Measurements from ENCODE around the gene SLC22A23. TPM values are rescaled to one million over a fixed set of nuclear protein-coding genes. Genes with fewer than 3 reads are reported as not detected.
A peak's percentile ranks its signal among the peaks of the same experiment; 100 is the strongest.

The SLC22A23 gene
- total RNA-seq, 6 donors from 2014 or later = 18.2 to 73.1 (median 28.3) TPM

DNA sequence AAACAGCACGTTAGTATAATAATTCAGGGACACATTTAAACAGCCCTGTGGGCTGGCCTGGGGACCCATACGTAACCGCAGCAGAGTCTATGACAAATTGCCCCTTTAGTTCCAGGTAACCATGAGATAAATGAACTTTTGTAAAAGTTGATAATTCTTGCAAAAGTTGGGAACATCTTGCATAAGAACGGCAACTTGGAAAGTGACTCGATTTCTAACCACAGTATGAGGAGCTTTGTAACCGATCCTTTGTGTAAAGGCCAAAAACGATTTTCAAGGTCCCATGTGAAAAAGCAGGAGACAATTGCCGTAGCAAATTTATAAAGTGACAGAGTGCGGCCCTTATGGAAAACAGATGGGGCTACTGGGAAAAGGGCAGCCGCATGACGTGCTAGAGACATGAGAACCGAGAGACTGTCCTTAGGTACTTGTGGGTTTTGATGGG is 116.5 kb downstream of the SLC22A23 start:
- ATAC-seq (ENCODE audit: low FRiP score in 2 of 2) (peak in 1 of 2 donors; percentile 51), DNase-seq (no peak)
- Histone ChIP-seq H3K9me3 (no peaks in the 10 kb centered on the region), H3K27ac (peak overlapping the region; percentile 14 to 65 (median 34)), H3K4me3 (no peak overlapping the region), H3K4me1 (peaks cover 15 to 24% (median 16%) of the 10 kb centered on the region in 4 donors), H3K27me3 (no peaks in the 10 kb centered on the region), H3K36me3 (no peaks in the 10 kb centered on the region)
- TF ChIP-seq, protein P1, sequence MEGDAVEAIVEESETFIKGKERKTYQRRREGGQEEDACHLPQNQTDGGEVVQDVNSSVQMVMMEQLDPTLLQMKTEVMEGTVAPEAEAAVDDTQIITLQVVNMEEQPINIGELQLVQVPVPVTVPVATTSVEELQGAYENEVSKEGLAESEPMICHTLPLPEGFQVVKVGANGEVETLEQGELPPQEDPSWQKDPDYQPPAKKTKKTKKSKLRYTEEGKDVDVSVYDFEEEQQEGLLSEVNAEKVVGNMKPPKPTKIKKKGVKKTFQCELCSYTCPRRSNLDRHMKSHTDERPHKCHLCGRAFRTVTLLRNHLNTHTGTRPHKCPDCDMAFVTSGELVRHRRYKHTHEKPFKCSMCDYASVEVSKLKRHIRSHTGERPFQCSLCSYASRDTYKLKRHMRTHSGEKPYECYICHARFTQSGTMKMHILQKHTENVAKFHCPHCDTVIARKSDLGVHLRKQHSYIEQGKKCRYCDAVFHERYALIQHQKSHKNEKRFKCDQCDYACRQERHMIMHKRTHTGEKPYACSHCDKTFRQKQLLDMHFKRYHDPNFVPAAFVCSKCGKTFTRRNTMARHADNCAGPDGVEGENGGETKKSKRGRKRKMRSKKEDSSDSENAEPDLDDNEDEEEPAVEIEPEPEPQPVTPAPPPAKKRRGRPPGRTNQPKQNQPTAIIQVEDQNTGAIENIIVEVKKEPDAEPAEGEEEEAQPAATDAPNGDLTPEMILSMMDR (IDR thresholded peaks at IDR 0.05) = no peak
- TF ChIP-seq EP300 (IDR thresholded peaks at IDR 0.05) = no peak
- TF ChIP-seq POLR2AphosphoS5 (IDR thresholded peaks at IDR 0.05) = no peak
- 85 to 88% methylated on average over 12 of the region's 12 CpGs for WGBS, 2 donors

DNA sequence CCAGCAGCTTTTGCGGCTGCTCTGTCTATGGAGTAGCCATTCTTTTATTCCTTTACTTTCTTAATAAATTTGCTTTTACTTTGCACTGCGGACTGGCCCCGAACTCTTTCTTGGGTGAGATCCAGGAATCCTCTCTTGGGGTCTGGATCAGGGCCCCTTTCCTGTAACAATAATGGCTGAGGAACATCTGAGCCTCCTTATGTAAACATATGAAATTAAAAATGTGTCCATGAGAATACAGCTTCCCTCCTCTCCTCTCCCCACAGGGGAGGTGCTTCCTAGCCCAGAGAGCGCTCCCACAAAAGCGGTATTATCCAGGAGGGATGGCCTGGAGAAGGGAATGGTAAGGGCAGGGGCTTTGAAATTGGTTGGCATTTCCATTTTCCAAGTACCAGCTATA is 117.0 kb downstream of the SLC22A23 start:
- no peaks in the 10 kb centered on the region for H3K9me3 ChIP-seq
- no peak for DNase-seq
- no peaks in the 10 kb centered on the region for H3K36me3 ChIP-seq
- no peak for TF ChIP-seq EP300 (IDR thresholded peaks at IDR 0.05)
- no peak for TF ChIP-seq POLR2AphosphoS5 (IDR thresholded peaks at IDR 0.05)
- TF ChIP-seq, protein P1 (IDR thresholded peaks at IDR 0.05) = no peak
- TF ChIP-seq POLR2A (IDR thresholded peaks at IDR 0.05) = no peak
- H3K4me1 ChIP-seq = peaks cover 15 to 26% (median 18%) of the 10 kb centered on the region in 4 donors
- H3K4me3 ChIP-seq = no peak overlapping the region
- peak overlapping the region in 3 of 4 donors; percentile 22 to 48 (median 26) for H3K27ac ChIP-seq
- H3K27me3 ChIP-seq = no peaks in the 10 kb centered on the region
- 85 to 87% methylated on average over 5 of the region's 5 CpGs for WGBS, 2 donors
- ATAC-seq (ENCODE audit: low FRiP score in 2 of 2) = no peak

DNA sequence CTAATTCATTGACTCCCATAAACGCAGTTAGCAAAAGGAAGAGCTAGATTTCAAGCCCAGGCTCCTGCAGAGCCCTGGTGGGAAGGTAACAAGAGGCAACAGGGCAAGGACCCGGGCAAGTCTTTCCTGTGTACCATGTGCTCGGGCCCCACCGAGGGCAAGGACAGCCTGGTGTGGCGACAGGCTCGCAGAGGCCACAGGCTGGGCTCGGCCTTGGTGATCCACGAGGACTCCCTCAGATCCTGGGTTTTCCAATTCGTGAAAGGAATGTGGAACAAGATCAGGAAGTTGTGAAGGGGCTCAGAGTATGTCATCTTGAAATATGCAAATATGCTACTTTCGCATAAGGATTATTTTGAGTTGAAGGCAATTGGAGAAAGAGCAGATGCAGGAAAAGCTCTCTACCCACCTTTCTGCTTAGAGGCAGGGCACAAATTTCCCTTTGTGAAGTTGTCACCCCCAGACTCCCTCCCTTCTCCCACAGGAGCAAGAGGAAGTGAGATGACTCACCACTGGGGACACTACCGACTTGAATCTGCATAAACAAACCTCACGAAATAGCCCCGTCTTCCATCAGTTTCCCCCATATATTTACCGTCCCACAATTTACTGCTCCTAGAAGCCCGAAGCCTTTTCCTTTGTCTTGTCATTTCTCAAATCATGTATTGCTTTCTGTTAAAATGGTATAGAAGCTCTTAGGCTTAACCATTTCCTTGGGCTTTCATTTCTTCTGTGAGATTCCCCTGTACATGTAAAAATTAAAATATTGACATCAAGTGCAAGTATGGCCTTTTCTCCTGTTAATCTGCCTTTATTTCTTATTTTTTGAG is 119.1 kb downstream of the SLC22A23 start:
- H3K9me3 ChIP-seq = no peaks in the 10 kb centered on the region
- peaks cover 18 to 34% (median 24%) of the 10 kb centered on the region in 4 donors for H3K4me1 ChIP-seq
- H3K27ac ChIP-seq = peak overlapping the region in 2 of 4 donors; percentile 27 to 28
- no peak for DNase-seq
- no peaks in the 10 kb centered on the region for H3K27me3 ChIP-seq
- H3K36me3 ChIP-seq = no peaks in the 10 kb centered on the region
- no peak for TF ChIP-seq EP300 (IDR thresholded peaks at IDR 0.05)
- no peak for TF ChIP-seq POLR2A (IDR thresholded peaks at IDR 0.05)
- TF ChIP-seq POLR2AphosphoS5 (IDR thresholded peaks at IDR 0.05) = no peak
- TF ChIP-seq, protein P1 (IDR thresholded peaks at IDR 0.05) = no peak
- peak in 1 of 2 donors; percentile 49 for ATAC-seq (ENCODE audit: low FRiP score in 2 of 2)
- H3K4me3 ChIP-seq = no peak overlapping the region
- WGBS, 2 donors = 58 to 64% methylated on average over 15 of the region's 15 CpGs

DNA sequence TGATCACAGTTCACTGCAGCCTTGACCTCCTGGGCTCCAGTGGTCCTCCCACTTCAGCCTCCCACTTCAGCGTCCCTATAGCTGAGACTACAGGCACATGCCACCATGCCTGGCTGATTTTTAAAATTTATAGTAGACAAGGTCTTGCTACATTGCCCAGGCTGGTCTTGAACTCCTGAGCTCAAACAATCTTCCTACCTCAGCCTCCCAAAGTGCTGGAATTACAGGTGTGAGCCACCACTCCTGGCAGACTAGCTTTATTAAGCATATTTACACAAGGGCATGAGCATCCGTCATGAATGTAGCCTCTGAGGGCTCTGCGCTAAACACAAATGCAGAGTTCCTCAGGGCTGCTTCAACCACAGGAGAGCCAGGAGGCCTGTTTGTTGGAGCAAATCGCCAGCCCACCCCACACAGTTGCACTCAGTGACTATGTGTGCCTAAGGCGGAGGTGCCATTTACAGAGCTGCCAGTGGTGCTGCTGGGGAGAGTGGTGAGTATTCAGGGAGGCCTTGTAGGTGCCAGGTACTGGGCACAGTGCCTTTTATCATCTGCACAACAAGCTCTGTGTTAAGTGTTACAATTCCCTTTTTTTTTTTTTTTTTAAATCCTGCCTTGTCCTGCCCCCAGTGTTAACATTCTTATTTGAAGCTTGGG is 119.9 kb downstream of the SLC22A23 start:
- Histone ChIP-seq H3K27me3 (no peaks in the 10 kb centered on the region), H3K4me1 (peaks cover 18 to 34% (median 23%) of the 10 kb centered on the region in 4 donors), H3K36me3 (no peaks in the 10 kb centered on the region), H3K4me3 (no peak overlapping the region), H3K9me3 (no peaks in the 10 kb centered on the region), H3K27ac (no peak overlapping the region)
- 85 to 93% methylated on average over 3 to 5 of the region's 5 CpGs for WGBS, 2 donors
- DNase-seq (no peak), ATAC-seq (ENCODE audit: low FRiP score in 2 of 2) (no peak)
- no peak for TF ChIP-seq POLR2AphosphoS5 (IDR thresholded peaks at IDR 0.05)
- TF ChIP-seq, protein P1 (IDR thresholded peaks at IDR 0.05) = no peak
- TF ChIP-seq EP300 (IDR thresholded peaks at IDR 0.05) = no peak
- TF ChIP-seq POLR2A (IDR thresholded peaks at IDR 0.05) = no peak
